ENCODE results near the gene UPF2. TPM values are rescaled to one million over a fixed set of nuclear protein-coding genes. Genes with fewer than 3 reads are reported as not detected.

UPF2 gene
- total and polyA plus RNA-seq, 3 donors from 2014 or later: 15.7 to 43.7 (median 36.9) TPM

DNA sequence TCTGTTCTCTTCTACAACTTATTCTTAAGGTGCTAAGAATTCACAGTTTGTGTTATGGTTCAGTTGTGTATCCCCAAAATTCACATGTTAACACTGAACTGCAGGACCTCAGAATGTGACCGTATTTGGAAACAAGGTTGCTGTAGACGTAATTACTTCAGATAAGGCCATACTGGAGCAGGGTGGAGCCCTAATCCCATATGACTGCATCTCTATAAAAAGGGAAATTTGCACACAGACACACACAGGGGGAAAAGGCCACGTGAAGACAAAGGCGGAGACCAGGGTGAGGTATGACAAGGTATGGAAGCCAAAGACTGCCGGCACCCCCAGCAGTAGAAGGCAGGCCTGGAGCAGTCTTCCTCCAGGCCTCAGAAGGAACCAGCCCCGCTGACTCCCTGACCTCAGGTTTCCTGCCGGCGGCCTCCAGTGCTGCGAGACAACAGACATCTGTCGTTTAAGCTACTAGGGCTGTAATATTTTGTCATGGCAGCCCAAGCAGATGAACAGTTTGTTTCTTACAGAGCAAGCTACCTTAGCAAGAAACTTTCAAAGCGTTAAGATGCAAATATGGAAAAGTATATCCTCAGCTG, 120.7 kb downstream of the UPF2 start:
- Histone ChIP-seq H3K4me1 (no peaks in the 10 kb centered on the region), H3K9me3 (no peaks in the 10 kb centered on the region), H3K27me3 (no peaks in the 10 kb centered on the region), H3K36me3 (ENCODE audit: low read depth, missing control alignments) (no peaks in the 10 kb centered on the region), H3K27ac (no peak overlapping the region), H3K4me3 (no peak overlapping the region)
- intact Hi-C loops (cut with DNase I; ENCODE audit: low total_unique reads): no loop called here
- TF ChIP-seq, protein P1, sequence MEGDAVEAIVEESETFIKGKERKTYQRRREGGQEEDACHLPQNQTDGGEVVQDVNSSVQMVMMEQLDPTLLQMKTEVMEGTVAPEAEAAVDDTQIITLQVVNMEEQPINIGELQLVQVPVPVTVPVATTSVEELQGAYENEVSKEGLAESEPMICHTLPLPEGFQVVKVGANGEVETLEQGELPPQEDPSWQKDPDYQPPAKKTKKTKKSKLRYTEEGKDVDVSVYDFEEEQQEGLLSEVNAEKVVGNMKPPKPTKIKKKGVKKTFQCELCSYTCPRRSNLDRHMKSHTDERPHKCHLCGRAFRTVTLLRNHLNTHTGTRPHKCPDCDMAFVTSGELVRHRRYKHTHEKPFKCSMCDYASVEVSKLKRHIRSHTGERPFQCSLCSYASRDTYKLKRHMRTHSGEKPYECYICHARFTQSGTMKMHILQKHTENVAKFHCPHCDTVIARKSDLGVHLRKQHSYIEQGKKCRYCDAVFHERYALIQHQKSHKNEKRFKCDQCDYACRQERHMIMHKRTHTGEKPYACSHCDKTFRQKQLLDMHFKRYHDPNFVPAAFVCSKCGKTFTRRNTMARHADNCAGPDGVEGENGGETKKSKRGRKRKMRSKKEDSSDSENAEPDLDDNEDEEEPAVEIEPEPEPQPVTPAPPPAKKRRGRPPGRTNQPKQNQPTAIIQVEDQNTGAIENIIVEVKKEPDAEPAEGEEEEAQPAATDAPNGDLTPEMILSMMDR (IDR thresholded peaks at IDR 0.05): no peak
- TF ChIP-seq POLR2A (IDR thresholded peaks at IDR 0.05): no peak
- no peak for DNase-seq
- WGBS, 2 donors: 77 to 79% methylated on average over 11 of the region's 11 CpGs

GRCh38 chr10:11919271-11919670, 123.3 kb downstream of the UPF2 start:
- intact Hi-C loops (cut with DNase I; ENCODE audit: low total_unique reads): no loop called here
- TF ChIP-seq, protein P1 (IDR thresholded peaks at IDR 0.05): no peak
- no peak for TF ChIP-seq POLR2A (IDR thresholded peaks at IDR 0.05)
- 65 to 81% methylated on average over 7 of the region's 7 CpGs for WGBS, 2 donors
- no peak overlapping the region for H3K4me3 ChIP-seq
- no peaks in the 10 kb centered on the region for H3K36me3 ChIP-seq (ENCODE audit: low read depth, missing control alignments)
- no peaks in the 10 kb centered on the region for H3K9me3 ChIP-seq
- DNase-seq: no peak
- no peaks in the 10 kb centered on the region for H3K27me3 ChIP-seq
- H3K4me1 ChIP-seq: no peaks in the 10 kb centered on the region
- H3K27ac ChIP-seq: no peak overlapping the region

DNA sequence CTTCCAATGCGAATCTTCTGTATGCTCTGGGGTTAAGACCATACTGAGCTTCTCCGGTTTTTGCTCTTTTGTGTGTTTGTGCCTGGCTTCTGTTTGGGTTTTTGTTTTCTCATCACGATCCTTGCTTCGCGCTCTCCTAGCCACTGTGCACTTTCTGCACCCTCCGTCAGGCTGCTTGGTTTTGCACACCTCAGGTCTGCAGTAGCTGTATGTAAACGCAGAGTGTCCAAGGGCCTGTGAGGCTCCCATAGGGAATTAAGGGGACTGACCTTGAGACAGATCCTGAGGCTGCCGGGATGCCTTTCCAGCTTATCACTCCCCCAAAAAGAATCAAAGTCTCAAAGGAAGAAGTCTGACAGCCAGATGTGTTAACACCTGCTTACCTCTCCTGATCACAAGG, 124.2 kb downstream of the UPF2 start:
- H3K36me3 ChIP-seq (ENCODE audit: low read depth, missing control alignments): no peaks in the 10 kb centered on the region
- H3K4me3 ChIP-seq: no peak overlapping the region
- no peak for DNase-seq
- 63 to 64% methylated on average over 8 of the region's 8 CpGs for WGBS, 2 donors
- no peak for TF ChIP-seq POLR2A (IDR thresholded peaks at IDR 0.05)
- TF ChIP-seq, protein P1 (IDR thresholded peaks at IDR 0.05): no peak
- no peak overlapping the region for H3K27ac ChIP-seq
- H3K27me3 ChIP-seq: no peaks in the 10 kb centered on the region
- no peaks in the 10 kb centered on the region for H3K4me1 ChIP-seq
- H3K9me3 ChIP-seq: no peaks in the 10 kb centered on the region
- intact Hi-C loops (cut with DNase I; ENCODE audit: low total_unique reads): no loop called here

DNA sequence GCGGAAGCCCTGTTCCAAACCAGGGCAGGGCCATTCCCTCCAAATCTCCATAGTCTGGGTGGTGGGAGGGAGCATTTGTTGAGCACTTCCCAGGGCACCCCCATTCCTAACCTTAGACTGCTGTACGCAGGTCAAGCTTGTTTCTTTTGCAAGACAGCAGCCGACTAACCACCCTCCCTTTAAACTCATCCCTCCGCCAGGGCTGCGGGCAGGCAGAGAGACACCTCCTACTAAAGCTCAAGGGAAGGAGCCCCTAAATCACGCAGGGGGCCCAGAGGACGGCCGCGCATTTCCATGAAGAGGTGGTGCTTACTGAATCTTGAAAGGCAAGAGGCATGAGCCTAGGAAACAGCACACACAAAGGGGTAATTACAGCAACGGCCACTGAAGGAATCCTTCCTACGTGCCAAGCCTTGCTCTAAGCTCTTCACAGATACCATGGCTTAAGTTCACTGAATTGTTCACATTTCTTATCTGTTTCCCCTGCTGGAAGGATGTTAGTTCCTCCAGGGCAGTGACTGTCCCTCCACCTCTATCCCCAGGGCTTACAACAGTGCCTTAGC, 129.4 kb downstream of the UPF2 start:
- intact Hi-C loops (cut with DNase I; ENCODE audit: low total_unique reads): no loop called here
- H3K4me3 ChIP-seq: no peak overlapping the region
- WGBS, 2 donors: 50 to 70% methylated on average over 8 to 11 of the region's 11 CpGs
- DNase-seq: no peak
- no peaks in the 10 kb centered on the region for H3K4me1 ChIP-seq
- no peaks in the 10 kb centered on the region for H3K27me3 ChIP-seq
- H3K36me3 ChIP-seq (ENCODE audit: low read depth, missing control alignments): no peaks in the 10 kb centered on the region
- TF ChIP-seq, protein P1 (IDR thresholded peaks at IDR 0.05): no peak
- no peak for TF ChIP-seq POLR2A (IDR thresholded peaks at IDR 0.05)
- H3K9me3 ChIP-seq: no peaks in the 10 kb centered on the region
- H3K27ac ChIP-seq: no peak overlapping the region

DNA sequence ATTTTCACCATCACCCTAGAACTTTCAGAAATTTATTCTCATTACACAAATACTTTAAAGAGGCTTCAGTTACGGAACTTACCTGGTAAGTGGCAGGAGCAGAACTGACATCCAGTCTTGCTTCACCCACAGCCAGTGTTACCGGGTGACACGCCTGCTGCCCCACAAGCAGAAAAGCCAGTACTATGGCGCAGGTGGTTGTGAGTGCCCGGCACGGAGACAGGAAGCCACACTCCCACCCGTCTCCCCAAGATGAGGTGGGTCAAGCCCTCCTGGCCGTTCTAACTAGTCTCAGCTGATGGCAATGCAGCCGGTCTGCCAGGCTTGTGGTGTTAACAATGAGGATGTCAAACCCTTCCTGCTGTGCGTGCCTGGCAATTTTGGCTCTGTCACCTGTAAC, 132.5 kb downstream of the UPF2 start:
- 94 to 95% methylated on average over 10 of the region's 10 CpGs for WGBS, 2 donors
- Histone ChIP-seq H3K36me3 (ENCODE audit: low read depth, missing control alignments) (no peaks in the 10 kb centered on the region), H3K27me3 (no peaks in the 10 kb centered on the region), H3K4me3 (no peak overlapping the region), H3K27ac (no peak overlapping the region), H3K9me3 (no peaks in the 10 kb centered on the region), H3K4me1 (no peaks in the 10 kb centered on the region)
- intact Hi-C loops (cut with DNase I; ENCODE audit: low total_unique reads): no loop called here
- DNase-seq: no peak
- no peak for TF ChIP-seq POLR2A (IDR thresholded peaks at IDR 0.05)
- TF ChIP-seq, protein P1 (IDR thresholded peaks at IDR 0.05): no peak
